ENCODE results near the gene GALNT12.

GALNT12 gene

DNA sequence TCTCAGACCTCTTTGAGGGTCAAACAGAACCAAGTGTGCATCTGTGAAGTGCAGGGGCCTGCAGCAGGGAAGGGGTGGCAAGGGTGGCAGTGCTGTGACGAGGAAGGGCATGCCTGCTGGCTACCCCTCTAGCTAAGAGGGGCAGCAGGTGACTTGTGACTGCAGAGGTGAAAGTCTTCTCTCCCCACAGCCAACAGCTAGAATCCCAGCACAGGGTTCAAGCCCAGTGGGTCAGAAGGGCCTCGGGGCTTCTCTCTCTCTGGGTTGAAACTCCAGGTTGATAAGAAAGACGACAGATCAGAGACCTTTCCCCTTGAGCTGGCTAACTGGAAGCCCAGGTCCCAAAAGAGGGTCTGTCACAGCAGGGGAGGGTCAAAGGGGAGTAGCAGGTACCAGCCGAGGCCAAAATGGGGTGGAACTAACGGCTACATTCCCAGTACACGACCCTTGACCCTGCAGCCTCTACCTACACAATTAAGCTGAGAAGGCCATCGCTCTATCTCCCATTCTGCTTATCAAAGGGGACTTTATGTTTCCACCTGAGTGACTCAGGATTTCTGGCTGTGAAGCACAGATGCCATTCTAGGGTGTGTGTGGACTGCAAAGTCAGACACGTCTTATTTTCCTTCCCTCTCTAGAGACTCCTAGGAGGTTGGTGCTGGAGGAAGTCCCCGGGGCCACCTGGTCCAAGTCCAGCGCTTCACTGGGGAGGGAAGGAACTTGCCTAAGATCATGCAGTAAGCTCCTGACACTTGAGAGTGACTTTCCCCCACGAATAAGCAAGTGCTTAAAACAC is 25.7 kb upstream of the GALNT12 start:
- DNase-seq (ENCODE audit: extremely low read depth in 1 of 2, low read depth in 1 of 2), result no peak

DNA sequence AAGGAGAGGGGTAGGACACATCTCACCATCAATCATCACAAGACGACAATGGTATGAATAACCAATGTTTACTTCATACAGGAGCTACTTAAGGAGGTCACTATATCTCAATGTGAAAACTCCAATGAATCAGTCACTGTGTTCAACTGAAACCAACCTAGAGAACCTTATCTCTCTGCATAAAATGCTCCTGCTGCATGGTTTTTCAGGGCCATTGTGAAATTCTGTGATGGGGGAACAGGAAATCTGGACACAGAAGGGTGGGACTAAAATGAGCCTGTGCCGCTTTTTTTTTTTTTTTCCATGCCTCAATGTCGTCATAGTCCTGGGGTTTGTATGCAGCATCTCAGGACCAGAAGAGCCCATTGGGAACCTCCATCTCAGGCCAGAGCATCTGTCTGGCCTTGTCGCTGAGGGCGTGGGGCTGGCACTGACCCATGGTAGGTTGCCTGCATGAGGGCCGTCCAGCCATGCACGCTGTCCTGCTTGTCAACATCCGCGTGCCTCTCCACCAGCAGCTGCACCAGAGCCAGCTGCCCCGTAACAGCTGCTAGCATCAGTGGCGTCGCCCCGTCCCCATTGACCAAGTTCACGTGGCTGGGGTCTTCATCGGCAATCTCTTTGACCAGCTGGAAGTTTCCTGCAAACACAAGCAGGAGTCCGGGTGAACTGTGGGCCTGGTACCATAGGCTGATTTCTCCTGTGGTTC is 23.8 kb upstream of the GALNT12 start:
- DNase-seq (ENCODE audit: extremely low read depth in 1 of 2, low read depth in 1 of 2), result no peak

DNA sequence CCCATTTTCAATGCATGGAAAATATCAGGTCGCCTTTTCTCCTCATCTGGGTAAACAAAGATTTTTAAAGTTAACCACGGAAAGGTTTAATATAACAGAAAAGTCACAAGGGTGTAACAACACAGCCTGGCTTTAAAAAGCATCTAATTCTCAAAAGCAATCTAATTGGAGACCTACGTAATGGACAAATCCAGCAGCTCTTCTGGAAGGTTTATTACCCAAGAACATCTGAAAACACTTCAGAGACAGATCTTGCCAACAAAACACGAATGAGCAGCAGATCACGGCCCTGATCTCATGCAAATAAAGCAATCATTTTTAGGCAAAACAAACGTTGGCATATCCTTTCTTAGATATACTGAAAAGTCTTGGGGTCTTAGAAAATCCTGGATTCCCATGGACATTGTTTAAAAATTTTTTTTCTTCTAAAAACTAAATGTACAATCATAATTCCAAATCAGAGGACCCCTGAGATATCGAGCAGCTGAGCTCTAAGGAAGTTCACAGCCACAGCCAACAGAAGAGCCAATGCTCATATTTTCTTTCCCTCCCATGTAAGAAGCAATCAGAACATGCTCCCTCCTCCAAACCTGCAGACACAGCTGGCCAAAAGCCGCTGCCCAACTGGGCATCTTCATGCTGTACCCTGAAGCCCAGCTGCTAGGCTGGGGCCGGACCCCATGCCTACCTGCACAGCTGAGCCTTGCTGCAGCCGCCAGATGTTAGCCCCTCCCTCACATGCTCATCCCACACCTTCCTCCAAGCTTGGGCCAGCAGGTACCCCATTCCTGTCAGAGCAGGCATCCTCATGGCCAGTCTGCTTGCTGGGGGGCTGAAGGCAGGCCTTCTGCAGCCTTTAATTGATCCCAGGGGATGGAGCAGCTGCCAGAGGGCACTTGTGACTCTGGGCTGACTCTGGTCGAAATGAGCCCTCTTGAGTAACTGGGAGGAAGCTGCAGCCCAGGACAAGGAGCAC is 22.4 kb upstream of the GALNT12 start:
- DNase-seq (ENCODE audit: extremely low read depth in 1 of 2, low read depth in 1 of 2), result no peak

DNA sequence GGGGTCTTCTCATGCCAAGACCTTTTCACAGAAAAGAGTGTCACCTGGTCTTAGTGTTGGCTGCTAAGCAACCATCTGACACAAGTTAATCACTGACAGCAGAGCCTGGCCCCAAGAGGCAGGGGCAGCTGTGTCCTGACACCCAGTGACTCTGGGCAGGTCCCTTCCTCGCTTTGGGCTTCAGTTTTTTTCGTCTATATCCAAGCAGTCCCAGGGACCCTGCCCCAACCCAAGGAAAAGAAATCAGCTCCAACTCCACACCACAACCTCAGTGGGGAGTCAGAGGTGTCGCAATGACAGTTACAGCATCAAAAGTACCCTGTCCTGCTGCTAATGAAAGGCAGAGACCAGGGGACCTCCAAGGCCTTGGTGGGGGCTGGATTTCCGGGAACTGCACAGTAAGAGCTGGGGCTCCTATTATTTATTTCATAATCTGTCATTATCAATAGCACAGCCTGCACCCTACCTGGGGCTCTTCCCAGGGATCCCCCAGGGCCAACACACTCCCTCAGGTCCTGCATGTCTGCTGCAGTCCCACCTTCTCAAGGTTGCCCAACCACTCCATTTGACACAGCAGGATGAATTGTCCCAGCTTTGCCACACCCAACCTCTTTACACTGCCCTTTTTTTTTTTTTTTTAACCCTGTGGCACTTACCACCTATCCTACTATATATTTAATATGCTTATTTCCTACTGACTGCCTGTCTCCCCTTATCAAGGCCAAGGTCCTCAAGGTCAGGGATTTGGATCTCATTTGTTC is 20.5 kb upstream of the GALNT12 start:
- no peak for DNase-seq (ENCODE audit: extremely low read depth in 1 of 2, low read depth in 1 of 2)

DNA sequence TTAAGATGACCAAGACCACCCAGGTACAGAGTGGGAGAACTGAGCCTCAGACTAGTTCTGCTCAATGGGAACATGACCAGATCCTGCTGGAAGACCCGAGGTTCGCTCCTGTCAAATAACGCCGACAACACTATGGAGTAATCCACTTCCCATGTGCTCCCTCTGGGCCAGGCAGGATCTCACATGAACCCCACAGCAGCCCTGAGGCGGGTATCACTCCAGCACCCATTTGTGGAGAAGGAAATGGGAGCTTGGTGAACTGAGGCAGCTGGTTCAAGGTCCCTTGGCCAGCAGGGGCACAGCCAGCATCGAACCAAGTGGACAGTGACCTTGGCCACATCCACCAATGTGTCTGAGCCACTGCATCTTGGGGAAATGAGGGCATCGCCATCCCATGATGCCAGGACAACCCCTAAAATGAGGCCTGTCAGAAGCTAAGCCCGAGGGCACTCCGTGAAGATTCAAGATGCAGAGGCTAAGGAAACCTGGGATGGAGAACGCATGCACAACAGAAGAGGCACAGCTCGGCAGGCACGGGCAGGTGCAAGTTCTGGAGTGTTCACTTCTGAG is 19.6 kb upstream of the GALNT12 start:
- DNase-seq (ENCODE audit: extremely low read depth in 1 of 2, low read depth in 1 of 2), result no peak

DNA sequence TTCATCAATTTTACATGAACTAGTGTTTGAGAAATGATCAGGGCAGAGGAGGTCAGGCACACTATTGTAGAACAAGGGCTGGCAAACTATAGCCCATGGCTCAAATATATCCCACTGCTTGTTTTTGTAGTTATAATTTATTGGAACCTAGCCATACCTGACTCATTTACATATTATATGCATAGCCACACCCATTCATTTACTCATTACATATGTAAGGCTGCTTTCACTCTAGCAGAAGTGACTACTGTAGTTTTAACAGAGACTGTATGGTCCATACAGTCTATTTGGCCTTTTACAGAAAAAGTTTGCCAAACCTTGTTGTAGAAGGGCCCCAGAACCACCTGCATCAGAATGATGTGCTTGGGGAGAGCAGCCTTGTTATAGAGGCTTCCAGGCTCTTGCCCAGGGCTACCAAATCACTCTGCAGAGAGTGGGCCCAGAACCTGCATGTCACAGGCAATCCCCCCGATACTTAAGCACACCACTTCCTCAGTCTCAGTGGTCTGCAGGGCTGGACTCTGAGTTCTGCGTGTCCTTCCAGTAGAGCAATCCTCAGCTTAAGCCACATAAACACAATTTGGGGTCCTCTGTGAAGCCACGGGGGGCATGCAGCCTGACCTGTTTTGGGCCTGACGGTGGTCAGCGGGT is 17.9 kb upstream of the GALNT12 start:
- DNase-seq (ENCODE audit: extremely low read depth in 1 of 2, low read depth in 1 of 2), result no peak

DNA sequence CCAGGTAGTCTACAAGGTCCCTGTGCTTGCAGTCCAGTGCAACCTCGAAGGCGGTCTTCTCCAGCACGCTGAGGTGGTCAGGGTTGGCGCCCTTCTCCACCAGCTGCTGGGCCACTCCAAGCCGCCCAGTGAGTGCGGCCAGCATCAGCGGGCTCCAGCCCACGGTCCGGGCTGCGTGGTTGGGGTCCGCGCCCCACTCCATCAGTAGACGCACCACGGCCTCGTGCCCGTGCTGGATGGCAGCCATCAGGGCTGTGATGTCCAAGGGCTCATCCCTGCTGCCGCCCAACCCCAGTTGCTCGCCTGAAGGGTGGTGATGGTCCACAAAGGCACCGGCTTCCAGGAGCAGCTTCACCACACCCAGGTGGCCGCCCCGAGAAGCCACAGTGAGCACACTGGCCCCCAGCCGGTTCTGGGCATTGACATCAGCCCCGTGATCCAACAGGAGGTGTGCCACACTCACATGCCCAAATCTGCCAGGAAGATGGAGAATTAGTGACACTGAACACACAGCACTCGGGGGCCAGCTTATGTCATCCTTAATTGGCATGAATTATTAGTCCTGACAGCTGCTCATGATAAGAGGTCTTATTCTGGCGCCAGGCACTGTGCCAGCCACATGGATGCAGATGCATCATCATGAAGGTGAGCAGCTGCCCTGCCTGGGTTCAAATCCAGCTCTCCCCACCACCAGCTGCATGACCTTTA is 17.2 kb upstream of the GALNT12 start:
- DNase-seq (ENCODE audit: extremely low read depth in 1 of 2, low read depth in 1 of 2), result no peak

DNA sequence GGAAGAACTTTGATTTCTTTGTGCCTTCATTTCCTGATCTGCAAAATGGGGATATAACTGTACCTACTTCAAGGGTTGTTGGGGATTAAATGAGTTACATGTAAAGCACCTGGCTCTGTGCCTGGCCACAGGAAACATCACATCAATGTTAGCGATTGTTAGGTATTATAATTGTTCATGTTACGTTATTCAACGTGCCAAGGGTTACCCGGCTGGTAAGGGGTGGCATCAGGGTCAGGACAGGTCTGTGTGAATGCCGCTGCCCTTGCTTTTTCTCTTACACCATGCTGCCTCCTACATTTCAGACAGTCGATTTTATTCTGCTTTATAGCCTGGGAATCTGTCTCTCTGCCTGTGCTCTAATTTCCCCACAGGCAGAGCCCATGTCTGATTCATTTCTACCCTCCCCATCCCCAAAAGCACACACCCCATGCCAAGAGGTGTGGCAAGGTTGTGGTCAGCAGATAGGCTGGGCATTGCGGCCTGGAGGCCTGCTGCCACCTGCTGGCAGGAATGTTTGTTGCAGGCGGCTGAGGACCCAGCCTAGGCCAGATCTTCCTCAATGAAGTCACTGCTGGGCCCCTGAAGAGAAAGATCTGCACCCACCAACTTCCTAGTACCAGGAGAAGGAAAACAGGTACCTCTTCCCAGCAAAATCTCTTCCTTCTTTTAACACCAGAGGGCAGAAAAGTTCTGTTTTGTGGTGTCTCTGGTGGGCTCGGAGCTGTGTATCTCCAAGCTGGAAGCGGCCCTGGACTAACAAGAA is 16.4 kb upstream of the GALNT12 start:
- DNase-seq (ENCODE audit: extremely low read depth in 1 of 2, low read depth in 1 of 2), result peak in 1 of 2 donors; percentile 32

DNA sequence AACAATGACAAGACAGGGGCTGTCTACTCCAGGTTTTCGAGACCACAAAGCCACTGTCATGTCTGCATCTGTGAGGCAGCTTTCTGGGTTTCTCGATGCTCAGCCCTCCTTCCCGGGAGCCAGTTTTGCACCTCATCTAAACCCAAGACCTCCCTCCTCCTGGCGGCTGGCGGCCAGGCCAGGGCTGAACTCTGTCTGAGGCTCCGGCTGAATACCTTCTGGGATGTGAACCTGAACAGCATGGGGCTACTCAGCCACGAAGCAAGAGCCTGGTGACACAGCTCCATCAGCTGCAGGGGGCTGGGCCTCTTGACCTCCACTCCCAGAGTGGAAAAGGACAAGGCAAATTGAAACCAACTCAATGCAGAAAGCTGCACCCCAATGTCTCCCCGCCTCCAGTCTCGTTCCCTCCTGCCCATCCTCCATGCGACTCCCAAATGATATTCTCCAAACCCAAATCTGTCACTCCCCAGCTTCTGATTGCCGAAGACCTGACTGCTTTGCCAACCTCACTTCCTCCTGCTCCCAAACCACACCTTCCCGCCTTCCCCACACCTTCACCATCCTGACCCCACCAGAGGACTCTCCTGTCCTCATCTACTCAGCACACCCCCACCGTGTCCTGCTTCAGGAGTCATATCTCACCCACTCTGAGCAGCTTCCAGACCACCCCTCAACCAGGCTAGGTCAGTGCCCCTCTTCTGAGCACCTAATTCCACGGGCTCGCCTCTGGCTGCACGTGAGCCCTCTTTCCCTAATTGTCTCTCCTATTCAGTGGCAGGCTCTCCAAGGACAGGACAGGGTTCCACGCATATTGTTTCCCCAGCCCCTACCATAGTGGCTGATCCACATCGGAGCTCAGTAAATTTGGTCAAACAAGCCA is 15.6 kb upstream of the GALNT12 start:
- no peak for DNase-seq (ENCODE audit: extremely low read depth in 1 of 2, low read depth in 1 of 2)

DNA sequence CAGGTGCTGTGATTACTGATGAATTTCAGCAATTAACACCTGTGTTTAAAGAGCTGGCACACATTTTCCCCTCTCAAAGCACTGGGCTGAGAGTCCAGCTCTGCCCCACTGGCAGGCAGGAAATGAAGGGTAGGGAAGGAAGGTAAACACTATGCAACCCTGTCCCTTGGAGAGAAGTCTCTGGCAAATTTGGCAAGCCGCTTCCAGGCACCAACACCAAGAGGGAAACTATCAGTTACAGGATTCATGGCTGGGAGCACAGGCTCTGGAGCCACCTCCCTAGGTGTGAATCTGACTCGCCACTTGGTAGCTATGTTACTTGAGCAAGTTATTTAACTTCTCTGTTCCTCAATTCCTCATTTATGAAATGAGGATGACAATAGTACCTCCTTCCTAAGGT is 14.4 kb upstream of the GALNT12 start:
- DNase-seq (ENCODE audit: extremely low read depth in 1 of 2, low read depth in 1 of 2), result no peak

DNA sequence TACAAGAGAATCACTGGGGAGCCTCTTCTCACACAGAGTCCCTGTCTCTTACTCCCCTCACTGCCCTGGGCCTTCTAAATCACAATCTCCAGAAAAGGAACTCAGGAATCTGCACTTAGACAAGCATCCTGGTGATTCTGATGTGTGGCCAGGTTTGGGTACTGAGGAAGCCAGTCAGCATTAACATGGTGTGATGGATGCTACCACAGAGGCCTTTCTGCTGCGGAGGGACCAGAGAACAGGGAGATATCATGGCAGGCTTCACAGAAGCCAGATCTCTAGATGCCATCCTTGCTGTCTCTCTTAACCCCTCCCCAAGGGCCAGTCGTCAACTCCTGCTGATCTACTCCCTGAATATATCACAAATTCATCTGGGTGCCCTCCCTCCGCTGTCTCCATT is 12.7 kb upstream of the GALNT12 start:
- no peak for DNase-seq (ENCODE audit: extremely low read depth in 1 of 2, low read depth in 1 of 2)

DNA sequence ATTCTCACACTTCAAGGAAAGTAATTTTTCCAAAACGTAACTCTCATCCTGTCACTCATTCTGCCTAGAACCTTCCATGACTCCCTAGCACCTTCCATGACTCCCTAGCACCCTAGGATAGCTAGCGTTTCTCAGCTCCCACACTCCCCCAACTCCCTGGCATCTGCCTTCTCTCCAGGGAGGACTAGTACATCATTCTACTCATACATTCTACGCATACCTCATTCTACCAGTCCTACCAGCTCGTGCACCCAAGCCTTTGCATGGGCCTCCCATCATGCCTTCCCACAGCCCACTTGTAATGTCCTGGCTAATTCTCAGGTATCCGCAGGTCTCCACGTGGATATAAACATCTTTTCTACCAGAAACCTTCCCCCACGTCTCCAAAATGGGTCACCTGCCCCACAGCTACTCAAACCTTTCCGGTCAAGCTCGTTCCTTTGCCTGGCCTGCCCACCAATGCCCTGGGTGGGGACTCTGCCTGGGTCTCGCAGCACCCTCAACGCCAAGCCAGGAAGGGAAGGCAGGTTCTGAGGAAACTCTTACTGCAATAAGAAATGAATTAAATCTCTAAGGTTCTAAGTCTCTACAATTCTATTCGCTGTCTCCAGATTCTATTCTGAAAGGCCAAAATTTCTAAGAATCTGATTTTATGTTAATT is 12.0 kb upstream of the GALNT12 start:
- no peak for DNase-seq (ENCODE audit: extremely low read depth in 1 of 2, low read depth in 1 of 2)

DNA sequence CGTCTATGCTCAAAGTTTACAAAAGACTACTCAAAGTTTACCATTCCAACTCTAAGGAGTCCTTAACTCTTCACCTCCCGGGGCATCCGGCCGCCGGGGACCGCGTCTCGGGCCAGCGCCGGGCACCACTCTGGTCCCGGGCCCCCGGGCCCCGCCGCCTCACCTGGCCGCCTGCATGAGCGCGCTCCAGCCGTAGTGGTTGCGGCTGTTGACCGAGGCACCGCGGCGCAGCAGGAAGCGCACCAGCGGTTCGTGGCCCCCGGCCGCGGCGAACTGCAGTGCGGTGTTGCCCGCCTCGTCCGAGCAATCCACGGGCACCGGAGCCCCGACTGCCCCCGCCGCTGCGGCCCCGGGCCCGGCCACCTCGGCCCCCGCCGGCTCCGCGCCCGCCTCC is 11.5 kb upstream of the GALNT12 start:
- no peak for DNase-seq (ENCODE audit: extremely low read depth in 1 of 2, low read depth in 1 of 2)

DNA sequence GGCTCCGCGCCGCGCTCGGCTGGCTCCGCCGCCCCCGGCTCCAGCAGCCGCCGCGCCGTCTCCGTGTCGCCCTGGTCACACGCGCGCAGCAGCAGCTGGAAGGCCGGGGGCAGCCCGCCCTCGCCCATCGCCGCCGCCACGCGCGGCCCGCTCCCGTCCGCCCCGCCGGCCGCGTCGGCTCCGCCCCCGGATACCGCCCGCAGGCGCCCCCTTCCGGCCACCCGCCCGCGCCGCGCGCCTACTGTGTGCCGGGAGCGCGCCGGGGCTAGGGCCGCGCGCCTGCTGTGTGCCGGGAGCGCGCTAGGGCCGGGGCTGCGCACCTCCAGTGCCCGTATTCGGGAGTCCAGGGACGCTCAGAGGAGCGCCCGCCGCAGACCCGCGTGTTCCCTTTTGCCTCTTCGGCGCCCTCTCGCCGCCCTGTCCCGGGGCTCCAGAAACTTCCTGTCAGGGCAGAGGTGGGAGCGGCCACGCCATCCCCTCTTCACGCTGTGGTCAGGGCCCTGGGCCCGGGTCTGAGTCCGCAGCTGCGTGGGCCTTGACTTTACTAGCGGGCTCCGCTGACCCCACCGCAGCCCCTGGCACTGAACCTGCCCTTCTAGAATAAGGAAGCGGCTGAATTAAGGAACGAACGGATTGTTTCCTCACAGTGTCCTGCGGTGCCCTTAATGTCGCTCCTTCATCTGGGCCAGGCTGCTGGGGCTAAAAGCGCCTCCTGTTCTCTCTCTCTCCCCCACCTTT is 10.9 kb upstream of the GALNT12 start, which contains the start of gene ANKS6:
Gene ANKS6, minus strand, starts transcription at position 192 of the 738 bp plus-strand sequence. Its CDS starts 64 bp downstream, at position 128.
- peak; percentile 49 to 79 for DNase-seq (ENCODE audit: extremely low read depth in 1 of 2, low read depth in 1 of 2)

DNA sequence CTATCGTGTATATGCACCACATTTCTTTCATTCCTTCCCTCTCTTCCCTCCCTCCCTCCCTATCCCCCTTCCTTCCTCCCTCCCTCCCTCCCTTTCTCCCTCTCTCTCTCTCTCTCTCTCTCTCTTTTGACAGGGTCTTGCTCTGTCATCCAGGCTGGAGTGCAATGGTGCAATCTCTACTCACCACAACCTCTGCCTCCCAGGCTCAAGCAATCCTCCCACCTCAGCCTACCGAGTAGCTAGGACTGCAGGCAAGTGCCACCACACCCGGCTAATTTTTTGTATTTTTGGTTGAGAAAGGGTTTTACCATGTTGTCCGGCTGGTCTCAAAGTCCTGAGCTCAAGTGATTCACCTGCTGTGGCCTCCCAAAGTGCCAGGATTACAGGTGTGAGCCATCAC is 10.0 kb upstream of the GALNT12 start:
- no peak for DNase-seq (ENCODE audit: extremely low read depth in 1 of 2, low read depth in 1 of 2)

DNA sequence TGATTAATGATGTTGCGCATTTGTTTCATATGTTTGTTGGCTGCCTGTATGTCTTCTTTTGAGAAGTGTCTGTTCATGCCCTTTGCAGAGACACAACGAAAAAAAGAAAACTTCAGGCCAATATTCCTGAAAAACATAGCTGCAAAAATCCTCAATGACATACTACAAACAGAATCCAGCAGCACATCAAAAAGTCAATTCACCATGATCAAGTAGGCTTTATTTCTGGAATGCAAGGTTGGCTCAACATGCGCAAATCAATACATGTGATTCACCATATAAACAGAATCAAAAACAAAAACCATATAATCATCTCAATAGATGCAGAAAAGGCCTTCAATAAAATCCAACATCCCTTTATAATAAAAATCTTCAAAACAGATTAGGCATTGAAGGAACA is 9.2 kb upstream of the GALNT12 start:
- no peak for DNase-seq (ENCODE audit: extremely low read depth in 1 of 2, low read depth in 1 of 2)

Measured in activated CD8-positive, alpha-beta memory T cell treated with anti-CD3 and anti-CD28 coated beads for 1 hour (primary cell).